Measurements from ENCODE around the gene ABCC4. TPM values are rescaled to one million over a fixed set of nuclear protein-coding genes. Genes with fewer than 3 reads are reported as not detected.
"Not testable (repeated sequence)": the region's sequence is repeated elsewhere in the genome, so short reads cannot be mapped to it uniquely, and the experiment has no call there.

ABCC4 gene
- total RNA-seq, 1 experiment from 2014 or later, result 25.7 TPM

GRCh38 chr13:95279016-95279415 is 22.2 kb downstream of the ABCC4 start:
- Histone ChIP-seq H3K27me3 (no peaks in the 10 kb centered on the region), H3K4me3 (no peak overlapping the region), H3K27ac (no peak overlapping the region), H3K9me3 (replicated peaks) (no peaks in the 10 kb centered on the region), H3K36me3 (no peaks in the 10 kb centered on the region), H3K4me1 (peaks cover 23% of the 10 kb centered on the region)
- no peak for DNase-seq

GRCh38 chr13:95276037-95276505 is 25.2 kb downstream of the ABCC4 start:
- H3K36me3 ChIP-seq, result no peaks in the 10 kb centered on the region
- peak in 1 of 2 experiments; percentile 43 for DNase-seq
- no peaks in the 10 kb centered on the region for H3K9me3 ChIP-seq (replicated peaks)
- H3K27me3 ChIP-seq, result no peaks in the 10 kb centered on the region
- H3K27ac ChIP-seq, result peak overlapping the region; percentile 47
- peaks cover 30% of the 10 kb centered on the region for H3K4me1 ChIP-seq
- H3K4me3 ChIP-seq, result no peak overlapping the region

GRCh38 chr13:95275322-95276036 is 25.8 kb downstream of the ABCC4 start:
- peak; percentile 51 to 70 for DNase-seq
- Histone ChIP-seq H3K27me3 (no peaks in the 10 kb centered on the region), H3K9me3 (replicated peaks) (no peaks in the 10 kb centered on the region), H3K4me3 (no peak overlapping the region), H3K36me3 (no peaks in the 10 kb centered on the region), H3K4me1 (peaks cover 35% of the 10 kb centered on the region), H3K27ac (peak overlapping the region; percentile 47)

- not testable (repeated sequence) for DNase-seq; H3K4me3 ChIP-seq; H3K27ac ChIP-seq; H3K9me3 ChIP-seq (replicated peaks); H3K27me3 ChIP-seq; H3K36me3 ChIP-seq
- H3K4me1 ChIP-seq, result peaks cover 48% of the 10 kb centered on the region
Measured at GRCh38 chr13:95273592-95274132, 27.6 kb downstream of the ABCC4 start.

- H3K27ac ChIP-seq, result peak overlapping the region; percentile 87
- H3K4me3 ChIP-seq, result peak overlapping the region; percentile 41
- not testable (repeated sequence) for H3K36me3 ChIP-seq; H3K27me3 ChIP-seq; DNase-seq; H3K9me3 ChIP-seq (replicated peaks)
- H3K4me1 ChIP-seq, result peaks cover 59% of the 10 kb centered on the region
Measured at GRCh38 chr13:95272076-95272475, 29.2 kb downstream of the ABCC4 start.

- Histone ChIP-seq H3K27me3 (no peaks in the 10 kb centered on the region), H3K36me3 (0 out of 2 replicates have a peak, but pooled peaks cover 5% of the 10 kb centered on the region), H3K9me3 (replicated peaks) (no peaks in the 10 kb centered on the region), H3K4me3 (no peak overlapping the region), H3K4me1 (peaks cover 43% of the 10 kb centered on the region), H3K27ac (no peak overlapping the region)
- no peak for DNase-seq
Measured at GRCh38 chr13:95269756-95270155, 31.5 kb downstream of the ABCC4 start.

GRCh38 chr13:95268343-95269065 is 32.7 kb downstream of the ABCC4 start:
- Histone ChIP-seq H3K4me1 (peaks cover 36% of the 10 kb centered on the region), H3K27ac (peak overlapping the region; percentile 88)
- H3K9me3 ChIP-seq (replicated peaks); H3K4me3 ChIP-seq; DNase-seq; H3K27me3 ChIP-seq; H3K36me3 ChIP-seq: not testable (repeated sequence)

GRCh38 chr13:95267662-95268342 is 33.4 kb downstream of the ABCC4 start:
- no peak overlapping the region for H3K4me3 ChIP-seq
- peaks cover 36% of the 10 kb centered on the region for H3K4me1 ChIP-seq
- peaks cover 8% of the 10 kb centered on the region; the same call in 1 of the 2 replicates for H3K36me3 ChIP-seq
- H3K27me3 ChIP-seq, result no peaks in the 10 kb centered on the region
- no peaks in the 10 kb centered on the region for H3K9me3 ChIP-seq (replicated peaks)
- peak overlapping the region; percentile 88 for H3K27ac ChIP-seq
- peak; percentile 87 to 88 for DNase-seq

GRCh38 chr13:95264225-95264624 is 37.0 kb downstream of the ABCC4 start:
- DNase-seq, result no peak
- H3K9me3 ChIP-seq (replicated peaks), result no peaks in the 10 kb centered on the region
- H3K4me1 ChIP-seq, result peaks cover 17% of the 10 kb centered on the region
- peaks cover 8% of the 10 kb centered on the region; the same call in 1 of the 2 replicates for H3K36me3 ChIP-seq
- H3K27me3 ChIP-seq, result no peaks in the 10 kb centered on the region
- H3K27ac ChIP-seq, result no peak overlapping the region
- H3K4me3 ChIP-seq, result no peak overlapping the region

GRCh38 chr13:95262837-95263384 is 38.3 kb downstream of the ABCC4 start:
- DNase-seq, result no peak
- Histone ChIP-seq H3K4me3 (no peak overlapping the region), H3K4me1 (peaks cover 10% of the 10 kb centered on the region; the same call in 1 of the 2 replicates), H3K27me3 (no peaks in the 10 kb centered on the region), H3K36me3 (peaks cover 8% of the 10 kb centered on the region; the same call in 1 of the 2 replicates), H3K9me3 (replicated peaks) (no peaks in the 10 kb centered on the region), H3K27ac (no peak overlapping the region)

GRCh38 chr13:95261956-95262355 is 39.3 kb downstream of the ABCC4 start:
- Histone ChIP-seq H3K4me1 (peaks cover 1% of the 10 kb centered on the region; the same call in 1 of the 2 replicates), H3K9me3 (replicated peaks) (no peaks in the 10 kb centered on the region), H3K27ac (no peak overlapping the region), H3K27me3 (no peaks in the 10 kb centered on the region), H3K4me3 (no peak overlapping the region), H3K36me3 (peaks cover 8% of the 10 kb centered on the region; the same call in 1 of the 2 replicates)
- no peak for DNase-seq

GRCh38 chr13:95260031-95260525 is 41.2 kb downstream of the ABCC4 start:
- Histone ChIP-seq H3K9me3 (replicated peaks) (no peaks in the 10 kb centered on the region), H3K4me3 (no peak overlapping the region), H3K4me1 (peaks cover 14% of the 10 kb centered on the region), H3K27ac (no peak overlapping the region), H3K36me3 (peaks cover 3% of the 10 kb centered on the region; the same call in 1 of the 2 replicates), H3K27me3 (no peaks in the 10 kb centered on the region)
- DNase-seq, result no peak

- H3K36me3 ChIP-seq, result no peaks in the 10 kb centered on the region
- H3K27me3 ChIP-seq, result no peaks in the 10 kb centered on the region
- no peak for DNase-seq
- H3K4me1 ChIP-seq, result peaks cover 28% of the 10 kb centered on the region
- H3K27ac ChIP-seq, result no peak overlapping the region
- H3K9me3 ChIP-seq (replicated peaks), result no peaks in the 10 kb centered on the region
- no peak overlapping the region for H3K4me3 ChIP-seq
Measured at GRCh38 chr13:95258619-95259194, 42.5 kb downstream of the ABCC4 start.

GRCh38 chr13:95258098-95258497 is 43.2 kb downstream of the ABCC4 start:
- Histone ChIP-seq H3K27me3 (no peaks in the 10 kb centered on the region), H3K27ac (no peak overlapping the region)
- no peak for DNase-seq

More at GRCh38 chr13:95258098-95258497, 43.2 kb downstream of the ABCC4 start:
- Histone ChIP-seq H3K9me3 (replicated peaks) (no peaks in the 10 kb centered on the region), H3K36me3 (no peaks in the 10 kb centered on the region), H3K4me3 (no peak overlapping the region), H3K4me1 (peaks cover 28% of the 10 kb centered on the region)

Data from SJCRH30 (cell line).